WERI-Rb-1 (cell line): ENCODE measurements around the gene ALLC.

Experiments
- DNase-seq: peaks from one replicate; pipeline ENCODE4 v3.0.0-alpha.2; 2020
- H3K27ac ChIP-seq: fragments of 250-450 bp; sonication (Bioruptor Pico); 2 replicates; pipeline ENCODE4 v1.5.1; 2020; ENCODE audit warnings: mild to moderate bottlenecking, moderate library complexity
- H3K27me3 ChIP-seq: fragments of 250-450 bp; sonication (Bioruptor Pico); 2 replicates; pipeline ENCODE4 v1.5.1; 2021; ENCODE audit warnings: mild to moderate bottlenecking, low read depth, moderate library complexity; ENCODE audit not compliant: insufficient read depth, severe bottlenecking
- H3K36me3 ChIP-seq: fragments of 250-450 bp; sonication (Bioruptor Pico); 2 replicates; pipeline ENCODE4 v1.5.1; 2020; ENCODE audit warnings: mild to moderate bottlenecking, moderate library complexity
- H3K4me3 ChIP-seq: 2 replicates; pipeline ENCODE4 v1.5.1; 2011; ENCODE audit warnings: low read depth, mild to moderate bottlenecking, control low read depth, low read length
- H3K9me3 ChIP-seq: fragments of 250-450 bp; sonication (Bioruptor Pico); 2 replicates; pipeline ENCODE4 v1.5.1; 2021; ENCODE audit warnings: mild to moderate bottlenecking, moderate library complexity; ENCODE audit not compliant: severe bottlenecking
- TF ChIP-seq, protein P1 (sequence below): IDR thresholded peaks from 2 replicates; pipeline ENCODE4 v1.5.1; 2011; ENCODE audit warnings: low read depth, mild to moderate bottlenecking, control low read depth, inconsistent platforms, low read length

The ALLC gene

DNA sequence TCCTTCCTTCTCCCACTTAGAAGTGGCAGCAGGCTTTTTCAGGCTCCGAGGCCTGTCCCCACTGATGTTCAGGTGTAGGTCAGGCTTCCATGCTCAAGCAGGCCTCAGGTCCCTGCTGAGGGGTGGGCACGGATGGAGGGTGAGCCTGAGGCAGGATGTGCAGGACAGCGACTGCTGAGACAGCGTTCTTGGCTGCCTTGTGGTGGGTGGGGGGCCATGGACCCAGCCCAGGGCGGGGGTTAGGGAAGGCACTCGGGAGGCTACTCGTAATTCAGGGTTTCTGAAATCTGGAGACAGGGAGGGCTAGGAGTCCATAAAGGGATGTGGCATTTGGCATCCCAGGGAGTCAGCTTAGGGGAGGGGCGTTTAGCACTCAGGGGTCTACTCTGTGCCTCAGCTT, 32.8 kb upstream of the ALLC start:
- H3K9me3 ChIP-seq = no peaks in the 10 kb centered on the region
- H3K36me3 ChIP-seq = no peaks in the 10 kb centered on the region
- no peak overlapping the region for H3K4me3 ChIP-seq
- no peaks in the 10 kb centered on the region for H3K27me3 ChIP-seq
- TF ChIP-seq, protein P1, sequence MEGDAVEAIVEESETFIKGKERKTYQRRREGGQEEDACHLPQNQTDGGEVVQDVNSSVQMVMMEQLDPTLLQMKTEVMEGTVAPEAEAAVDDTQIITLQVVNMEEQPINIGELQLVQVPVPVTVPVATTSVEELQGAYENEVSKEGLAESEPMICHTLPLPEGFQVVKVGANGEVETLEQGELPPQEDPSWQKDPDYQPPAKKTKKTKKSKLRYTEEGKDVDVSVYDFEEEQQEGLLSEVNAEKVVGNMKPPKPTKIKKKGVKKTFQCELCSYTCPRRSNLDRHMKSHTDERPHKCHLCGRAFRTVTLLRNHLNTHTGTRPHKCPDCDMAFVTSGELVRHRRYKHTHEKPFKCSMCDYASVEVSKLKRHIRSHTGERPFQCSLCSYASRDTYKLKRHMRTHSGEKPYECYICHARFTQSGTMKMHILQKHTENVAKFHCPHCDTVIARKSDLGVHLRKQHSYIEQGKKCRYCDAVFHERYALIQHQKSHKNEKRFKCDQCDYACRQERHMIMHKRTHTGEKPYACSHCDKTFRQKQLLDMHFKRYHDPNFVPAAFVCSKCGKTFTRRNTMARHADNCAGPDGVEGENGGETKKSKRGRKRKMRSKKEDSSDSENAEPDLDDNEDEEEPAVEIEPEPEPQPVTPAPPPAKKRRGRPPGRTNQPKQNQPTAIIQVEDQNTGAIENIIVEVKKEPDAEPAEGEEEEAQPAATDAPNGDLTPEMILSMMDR = no peak
- peak; percentile 4 for DNase-seq
- H3K27ac ChIP-seq = no peak overlapping the region

DNA sequence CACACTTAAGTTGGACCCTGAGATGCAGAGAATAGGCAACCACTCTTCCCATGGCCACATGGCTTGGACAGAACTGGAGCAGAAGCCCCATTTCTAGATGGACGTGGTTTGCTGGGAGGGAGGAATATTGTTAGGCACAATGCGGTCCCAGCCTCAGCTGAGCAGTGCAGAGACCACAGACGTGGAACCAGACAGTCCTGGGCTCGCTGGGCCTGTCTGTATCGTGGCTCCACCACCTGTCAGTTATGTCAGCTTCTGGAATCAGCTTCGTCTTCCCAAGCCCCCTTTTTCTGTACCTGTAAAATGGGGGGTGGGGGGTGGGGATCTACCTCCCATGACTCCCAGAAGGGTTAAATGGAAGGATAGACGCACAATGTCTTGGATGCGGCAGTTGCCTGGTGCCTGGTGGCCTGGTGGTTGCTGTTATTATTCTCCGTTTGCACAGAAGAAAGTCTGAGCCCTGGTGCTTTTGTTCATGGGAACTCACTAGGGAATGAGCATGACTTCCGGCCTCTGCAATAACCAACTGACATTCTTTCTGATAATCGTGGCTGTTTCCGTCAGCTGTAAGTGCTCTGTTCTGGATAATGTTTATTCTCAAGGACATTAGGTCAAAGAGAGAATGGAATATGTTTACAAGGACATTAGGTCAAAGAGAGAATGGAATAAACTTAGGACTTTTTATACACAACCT, 31.7 kb upstream of the ALLC start:
- Histone ChIP-seq H3K9me3 (no peaks in the 10 kb centered on the region), H3K4me3 (no peak overlapping the region), H3K27me3 (no peaks in the 10 kb centered on the region), H3K27ac (no peak overlapping the region), H3K36me3 (no peaks in the 10 kb centered on the region)
- TF ChIP-seq, protein P1 = no peak
- DNase-seq = no peak

DNA sequence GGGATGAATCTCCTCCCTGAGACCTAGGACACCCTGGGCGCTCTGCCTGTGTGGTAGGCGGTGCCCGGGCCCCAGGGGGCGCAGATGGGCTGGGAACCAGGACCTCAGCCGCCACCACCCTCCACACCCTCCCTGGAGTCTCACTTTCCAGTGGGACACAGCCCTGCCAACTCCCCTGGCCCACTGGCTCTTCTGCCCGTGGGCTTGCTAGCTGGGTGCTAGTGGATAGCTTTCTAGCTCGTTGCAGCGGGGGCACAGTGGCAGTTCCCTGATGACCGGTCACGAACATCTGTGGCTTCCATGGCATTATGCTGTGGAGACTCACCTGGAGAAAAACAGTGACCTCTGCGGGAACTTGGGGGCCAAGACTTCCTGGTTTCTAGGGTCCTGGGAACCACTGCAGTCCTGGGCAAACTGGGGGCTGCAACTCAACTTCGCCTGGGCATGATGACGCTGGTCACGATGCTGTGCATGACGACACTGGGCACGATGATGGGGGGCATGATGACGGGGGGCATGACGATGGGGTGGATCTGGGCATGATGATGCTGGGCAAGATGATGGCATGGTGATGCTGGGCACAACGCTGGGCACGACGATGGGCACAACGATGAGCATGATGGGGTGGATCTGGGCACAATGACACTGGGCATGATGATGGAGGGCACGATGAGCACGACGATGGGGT, 31.0 kb upstream of the ALLC start:
- Histone ChIP-seq H3K9me3 (no peaks in the 10 kb centered on the region), H3K36me3 (no peaks in the 10 kb centered on the region), H3K27me3 (no peaks in the 10 kb centered on the region), H3K27ac (no peak overlapping the region), H3K4me3 (no peak overlapping the region)
- TF ChIP-seq, protein P1 = no peak
- DNase-seq = no peak

DNA sequence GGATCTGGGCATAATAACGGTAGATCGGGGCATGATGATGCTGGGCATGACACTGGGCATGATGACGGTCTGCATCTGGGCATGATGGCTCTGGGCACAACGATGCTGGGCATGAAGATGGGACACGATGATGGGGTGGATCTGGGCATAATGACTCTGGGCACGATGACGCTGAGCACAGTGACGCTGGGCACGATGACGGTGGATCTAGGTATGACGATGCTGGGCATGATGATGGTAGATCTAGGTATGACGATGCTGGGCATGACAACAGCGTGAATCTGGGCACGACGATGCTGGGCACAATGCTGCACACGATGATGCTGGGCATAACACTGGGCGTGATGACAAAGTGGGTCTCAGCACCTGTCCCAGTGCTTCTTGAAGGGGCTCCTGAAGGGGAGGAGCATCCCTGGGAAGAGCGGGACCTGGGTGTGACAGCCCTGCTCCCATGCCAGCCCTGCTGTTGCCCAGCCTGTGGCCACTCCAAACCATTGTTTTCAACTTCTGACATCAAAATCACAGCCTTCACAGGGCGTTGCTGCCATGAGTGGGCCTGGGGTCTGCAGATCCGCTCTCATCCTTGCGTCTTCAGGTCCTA, 30.4 kb upstream of the ALLC start:
- Histone ChIP-seq H3K9me3 (no peaks in the 10 kb centered on the region), H3K36me3 (no peaks in the 10 kb centered on the region), H3K27ac (no peak overlapping the region), H3K4me3 (no peak overlapping the region), H3K27me3 (no peaks in the 10 kb centered on the region)
- TF ChIP-seq, protein P1 = no peak
- DNase-seq = no peak

DNA sequence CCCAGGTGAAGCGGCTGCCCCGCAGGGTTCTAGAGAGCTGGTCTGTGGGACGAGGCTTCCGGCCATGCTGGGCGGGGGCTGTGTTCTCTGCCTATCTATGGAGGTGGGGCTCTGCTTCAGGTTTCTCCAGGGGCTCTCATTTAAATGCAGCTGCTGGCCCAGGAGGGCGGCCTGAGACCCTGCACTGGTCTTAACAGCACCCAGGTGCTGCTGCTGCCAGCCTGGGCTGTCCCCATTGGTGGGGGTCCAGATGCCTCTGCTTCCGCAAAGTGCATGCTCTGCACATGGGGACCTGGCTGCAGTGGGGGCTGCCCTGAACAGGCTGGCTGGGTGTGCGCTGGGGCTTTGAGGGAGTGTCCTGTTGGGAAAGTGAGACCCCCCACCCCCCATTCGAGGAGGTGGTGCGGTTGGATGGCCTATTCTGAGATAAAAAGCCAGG, 29.7 kb upstream of the ALLC start:
- DNase-seq = peak; percentile 5
- H3K9me3 ChIP-seq = no peaks in the 10 kb centered on the region
- no peaks in the 10 kb centered on the region for H3K36me3 ChIP-seq
- no peaks in the 10 kb centered on the region for H3K27me3 ChIP-seq
- H3K27ac ChIP-seq = no peak overlapping the region
- TF ChIP-seq, protein P1 = no peak
- no peak overlapping the region for H3K4me3 ChIP-seq
